GM21619 (cell line): ENCODE data around the gene RHOBTB3.

Source experiments
- ATAC-seq: cut with Tn5 transposase; IDR thresholded peaks from one replicate; pipeline ENCODE4 v1.9.1; 2021; ENCODE audit not compliant: unreplicated experiment

Gene RHOBTB3

GRCh38 chr5:95762652-95763041, 31.5 kb downstream of the RHOBTB3 start:
- ATAC-seq, result no peak

DNA sequence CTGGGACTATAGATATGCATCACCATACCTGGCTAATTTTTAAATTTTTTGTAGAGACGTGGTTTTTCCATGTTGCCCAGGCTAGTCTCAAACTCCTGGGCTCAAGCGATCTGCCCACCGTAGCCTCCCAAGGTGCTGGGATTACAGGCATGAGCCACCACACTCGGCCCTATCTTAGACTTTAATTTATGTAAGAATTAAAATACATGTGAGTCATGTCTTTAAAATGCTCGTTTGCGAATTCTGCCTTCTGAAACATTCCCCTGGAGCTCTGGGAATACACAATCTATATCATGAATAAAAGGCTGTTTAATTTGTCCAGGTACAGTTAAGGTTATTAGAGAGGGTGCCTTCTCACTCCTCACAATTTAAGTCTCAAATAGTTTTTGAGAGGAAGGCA, 32.8 kb downstream of the RHOBTB3 start:
- no peak for ATAC-seq

GRCh38 chr5:95768731-95769130, 37.6 kb downstream of the RHOBTB3 start:
- ATAC-seq, result no peak

GRCh38 chr5:95770830-95771708, 39.9 kb downstream of the RHOBTB3 start:
- ATAC-seq, result no peak

DNA sequence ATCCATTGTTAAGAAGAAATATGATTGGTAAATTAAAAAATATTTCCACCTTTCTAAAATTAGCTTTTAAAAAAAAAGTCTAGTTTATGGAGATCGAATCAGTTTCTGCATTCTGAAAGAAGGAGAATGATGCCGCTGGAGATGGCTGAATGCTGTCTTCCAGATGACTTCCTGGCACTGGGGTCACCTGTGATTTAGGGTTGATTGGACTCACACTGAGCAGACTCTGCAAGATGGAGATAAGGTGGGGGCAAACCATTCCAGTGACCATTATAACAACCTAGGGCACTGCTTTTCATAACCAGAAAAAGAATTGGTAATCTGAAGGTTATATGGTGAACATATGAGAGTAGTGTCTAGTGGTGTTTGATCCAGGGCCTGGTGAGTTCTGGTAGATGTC, 40.8 kb downstream of the RHOBTB3 start:
- no peak for ATAC-seq

GRCh38 chr5:95773335-95774059, 42.4 kb downstream of the RHOBTB3 start:
- ATAC-seq, result no peak

GRCh38 chr5:95777441-95777840, 46.3 kb downstream of the RHOBTB3 start:
- ATAC-seq, result no peak

DNA sequence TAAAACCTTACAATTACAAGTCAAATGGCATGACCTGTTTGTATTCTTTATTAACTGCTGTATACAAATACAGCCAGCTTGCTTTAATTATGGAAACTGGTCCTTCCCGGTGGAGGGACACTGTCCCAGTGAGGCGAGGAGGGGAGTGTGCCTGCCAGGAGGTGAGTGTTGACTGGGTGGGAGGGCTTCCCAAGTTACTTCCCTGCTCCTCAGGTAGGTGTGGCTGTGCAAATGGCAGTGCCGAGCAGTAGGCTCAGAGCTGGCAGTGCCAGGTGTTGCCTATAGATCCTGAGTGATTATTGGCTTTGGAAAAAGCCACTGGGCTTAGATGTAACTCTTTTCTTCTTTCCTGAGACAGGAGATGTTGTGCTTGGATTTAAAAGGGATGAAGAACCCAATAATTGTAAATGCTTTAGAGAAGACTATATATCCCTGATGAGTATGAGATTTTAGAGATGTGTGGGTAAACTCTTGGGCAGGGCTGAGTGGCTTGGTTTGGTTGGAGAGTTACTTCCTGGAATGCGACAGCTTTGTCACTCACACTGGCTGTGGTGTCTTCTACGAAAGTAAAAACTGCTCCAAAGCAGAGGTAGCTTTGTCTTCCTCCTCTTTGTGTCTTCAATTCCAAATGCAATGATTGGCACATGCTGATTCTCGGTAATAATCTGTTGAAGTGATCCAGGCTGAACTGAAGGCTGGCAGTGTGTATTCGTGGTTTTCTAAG, 47.7 kb downstream of the RHOBTB3 start:
- no peak for ATAC-seq

GRCh38 chr5:95779611-95780010, 48.5 kb downstream of the RHOBTB3 start:
- ATAC-seq, result no peak

GRCh38 chr5:95780597-95780996, 49.5 kb downstream of the RHOBTB3 start:
- no peak for ATAC-seq

- ATAC-seq, result peak; percentile 95
These were observed 50.0 kb downstream of the RHOBTB3 start for GRCh38 chr5:95781101-95781583.

- ATAC-seq, result no peak
These were observed 51.0 kb downstream of the RHOBTB3 start for GRCh38 chr5:95782181-95782580.

GRCh38 chr5:95783661-95784060, 52.5 kb downstream of the RHOBTB3 start:
- ATAC-seq, result no peak

DNA sequence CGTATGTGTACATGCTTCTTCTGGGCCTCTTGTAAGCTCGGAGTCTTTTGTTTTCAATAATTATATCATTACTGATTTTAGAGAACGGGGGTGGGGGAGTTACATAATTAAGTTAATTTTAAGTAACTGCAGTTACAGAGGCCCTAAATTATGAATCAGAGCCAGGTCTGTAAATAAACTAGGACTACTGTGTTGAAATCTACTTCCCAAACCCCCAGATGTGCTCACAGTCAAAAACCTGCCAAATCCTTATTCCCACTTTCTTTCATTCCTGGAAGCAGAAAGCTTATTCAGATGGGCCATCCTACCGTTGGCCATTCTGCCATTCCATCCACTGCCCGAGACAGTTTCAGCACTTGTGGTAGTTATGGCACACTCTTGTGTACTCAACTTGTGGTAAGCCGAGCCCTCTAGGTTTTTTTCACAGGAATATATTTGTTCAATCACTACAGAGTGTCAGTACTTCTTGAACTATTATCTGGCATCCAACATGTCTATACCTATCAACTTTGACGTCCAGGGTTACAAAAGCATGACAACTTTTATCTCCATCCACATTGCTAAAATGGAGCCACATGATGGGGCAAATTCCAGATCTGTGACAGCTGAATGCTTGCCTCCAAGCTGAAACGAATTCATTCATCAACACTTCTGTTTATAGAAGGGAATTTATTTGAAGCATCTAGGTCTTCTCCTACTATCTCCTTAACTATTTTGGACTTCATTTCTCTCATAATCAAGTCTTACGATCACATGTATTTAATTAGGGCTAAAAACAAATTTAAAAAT, 53.6 kb downstream of the RHOBTB3 start:
- no peak for ATAC-seq

GRCh38 chr5:95786821-95787418, 55.8 kb downstream of the RHOBTB3 start:
- ATAC-seq, result no peak

DNA sequence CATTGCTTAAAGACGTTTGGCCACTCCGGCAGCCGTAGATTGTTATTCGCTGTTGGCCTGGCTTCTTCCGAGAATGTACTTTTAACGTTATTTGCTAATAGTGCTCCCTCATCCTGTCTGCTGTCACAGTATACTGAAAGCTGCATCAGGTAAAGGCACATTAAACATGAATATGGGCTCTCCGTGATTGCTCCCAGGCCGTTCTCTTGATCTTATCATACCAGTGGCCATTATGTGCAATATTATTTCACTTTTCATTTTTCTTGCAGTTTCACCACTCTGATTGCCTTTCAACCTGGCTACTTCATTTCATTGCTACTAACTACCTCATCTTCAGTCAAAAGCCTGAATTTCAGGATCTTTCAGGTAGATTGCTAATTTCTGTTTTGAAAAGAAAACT, 57.4 kb downstream of the RHOBTB3 start:
- no peak for ATAC-seq

DNA sequence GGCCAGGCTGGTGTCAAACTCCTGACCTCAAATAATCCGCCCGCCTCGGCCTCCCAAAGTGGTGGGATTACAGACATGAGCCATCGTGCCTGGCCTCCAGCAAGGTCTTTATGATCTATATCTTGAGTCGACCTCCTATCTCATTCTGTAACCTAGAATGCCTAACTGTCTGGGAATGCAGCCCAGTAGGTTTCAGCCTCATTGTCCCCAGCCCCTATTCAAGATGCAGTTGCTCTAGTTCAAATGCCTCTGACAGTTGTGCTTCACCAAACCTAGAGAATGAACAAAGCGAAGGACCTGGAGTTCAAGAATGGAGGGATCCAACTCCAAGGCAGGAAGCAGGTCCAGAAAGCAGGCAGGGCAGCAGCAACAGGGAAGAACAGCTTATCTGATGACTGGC, 60.6 kb downstream of the RHOBTB3 start:
- no peak for ATAC-seq

DNA sequence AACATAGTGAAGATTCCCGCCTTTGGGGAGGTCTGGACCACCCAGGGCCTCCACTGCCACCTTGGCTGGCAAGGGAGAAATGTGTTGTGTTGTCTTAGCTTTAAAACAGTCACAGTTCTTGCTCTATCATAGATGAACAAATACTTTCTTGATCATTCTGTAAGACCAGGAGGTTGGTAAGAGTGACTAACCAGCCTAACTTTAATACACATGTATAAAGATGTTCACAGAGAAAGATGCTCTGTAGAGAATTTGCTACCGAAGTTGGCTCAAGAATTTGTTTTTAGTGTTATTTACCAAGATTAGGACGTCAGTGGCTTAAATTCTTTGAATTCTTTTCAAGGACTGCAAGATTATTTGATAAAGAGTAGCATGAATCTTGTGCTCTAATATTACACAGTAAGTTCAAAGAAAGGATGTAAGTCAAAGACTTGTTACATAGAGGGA, 63.0 kb downstream of the RHOBTB3 start:
- no peak for ATAC-seq

- no peak for ATAC-seq
These were observed 66.2 kb downstream of the RHOBTB3 start for GRCh38 chr5:95797301-95797700.

DNA sequence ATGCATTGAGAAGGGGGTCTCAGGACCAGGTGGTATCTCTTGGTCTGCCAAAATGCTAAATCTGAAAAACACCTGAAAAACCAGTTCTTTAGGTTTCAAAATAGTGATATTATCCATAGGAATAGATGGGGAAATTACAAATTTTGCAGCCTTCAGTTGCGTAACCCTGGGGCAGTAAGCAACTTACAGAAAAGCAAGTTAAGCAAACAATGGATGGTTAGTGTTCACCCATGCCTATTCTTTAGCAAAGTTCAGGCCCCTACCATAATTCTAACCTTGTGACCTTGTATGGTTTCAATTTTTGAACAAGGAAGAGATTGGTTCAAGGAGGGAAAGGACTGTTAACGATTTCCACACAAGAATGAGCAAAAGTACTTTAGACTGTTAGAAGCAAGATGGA, 66.9 kb downstream of the RHOBTB3 start:
- ATAC-seq, result no peak
